ENCODE data around the gene WWOX. TPM values are rescaled to one million over a fixed set of nuclear protein-coding genes. Genes with fewer than 3 reads are reported as not detected.

Gene WWOX
- total RNA-seq, 1 experiment from 2014 or later: 28.3 TPM

GRCh38 chr16:78421181-78421708 lies 321.8 kb downstream of the WWOX start:
- BruUV-seq (replicated peaks): no TSS peak
- H2AFZ ChIP-seq (ENCODE audit: low read length): no peak overlapping the region
- no peak overlapping the region for H3K4me2 ChIP-seq (ENCODE audit: low read length)
- no peaks in the 10 kb centered on the region for H3K4me1 ChIP-seq (ENCODE audit: insufficient read depth, low read length)
- no peak overlapping the region for H3K27ac ChIP-seq (ENCODE audit: low read length)
- H3K27me3 ChIP-seq (ENCODE audit: low read length): no peaks in the 10 kb centered on the region
- H3K9me2 ChIP-seq (replicated peaks; ENCODE audit: low read length): no peaks in the 10 kb centered on the region
- no peak overlapping the region for H3K9ac ChIP-seq (ENCODE audit: low read length)
- ChIA-PET POLR2A (ENCODE audit: unreplicated experiment) (no interaction called here), CTCF (interaction anchor here (0.6 kb wide), 1 partner anchor 395 kb away, joined by 3 read pairs; no protein-coding TSS in a partner anchor)
- DNase-seq: no peak
- H3F3A ChIP-seq (ENCODE audit: low read length, unreplicated experiment): no peaks in the 10 kb centered on the region
- no peaks in the 10 kb centered on the region for H4K20me1 ChIP-seq (ENCODE audit: low read length)
- no peak for TF ChIP-seq EZH2phosphoT487 (IDR thresholded peaks at IDR 0.05; ENCODE audit: borderline replicate concordance, low read length)
- no peak for TF ChIP-seq CTCF (conservative IDR thresholded peaks at IDR 0.05; ENCODE audit: low read depth, low read length)
- TF ChIP-seq EZH2 (IDR thresholded peaks at IDR 0.05; ENCODE audit: low read length, unreplicated experiment): no peak
- no peak overlapping the region for H3K4me3 ChIP-seq (ENCODE audit: low read length)
- no peaks in the 10 kb centered on the region for H3K36me3 ChIP-seq (ENCODE audit: low read depth, low read length)
- no peaks in the 10 kb centered on the region for H3K9me3 ChIP-seq (ENCODE audit: low read length)
- ATAC-seq: no peak
- no peaks in the 10 kb centered on the region for H3K79me2 ChIP-seq (ENCODE audit: low read length)
- intact Hi-C loops (cut with micrococcal nuclease): no loop called here

GRCh38 chr16:78425281-78425680 lies 325.8 kb downstream of the WWOX start:
- intact Hi-C loops (cut with micrococcal nuclease): no loop called here
- H3K9ac ChIP-seq (ENCODE audit: low read length): no peak overlapping the region
- no peaks in the 10 kb centered on the region for H3F3A ChIP-seq (ENCODE audit: low read length, unreplicated experiment)
- CTCF ChIA-PET: no interaction called here
- no peaks in the 10 kb centered on the region for H3K4me1 ChIP-seq (ENCODE audit: insufficient read depth, low read length)
- DNase-seq (no peak), ATAC-seq (no peak)
- no peaks in the 10 kb centered on the region for H3K9me2 ChIP-seq (replicated peaks; ENCODE audit: low read length)
- no peak overlapping the region for H3K4me3 ChIP-seq (ENCODE audit: low read length)
- BruUV-seq (replicated peaks): no TSS peak
- no peaks in the 10 kb centered on the region for H3K79me2 ChIP-seq (ENCODE audit: low read length)
- H3K27ac ChIP-seq (ENCODE audit: low read length): no peak overlapping the region
- no peak overlapping the region for H2AFZ ChIP-seq (ENCODE audit: low read length)
- H3K4me2 ChIP-seq (ENCODE audit: low read length): no peak overlapping the region
- H3K36me3 ChIP-seq (ENCODE audit: low read depth, low read length): no peaks in the 10 kb centered on the region
- H3K9me3 ChIP-seq (ENCODE audit: low read length): no peaks in the 10 kb centered on the region
- TF ChIP-seq CTCF (conservative IDR thresholded peaks at IDR 0.05; ENCODE audit: low read depth, low read length) (no peak), EZH2 (IDR thresholded peaks at IDR 0.05; ENCODE audit: low read length, unreplicated experiment) (no peak), EZH2phosphoT487 (IDR thresholded peaks at IDR 0.05; ENCODE audit: borderline replicate concordance, low read length) (no peak)
- POLR2A ChIA-PET (ENCODE audit: unreplicated experiment): no interaction called here
- no peaks in the 10 kb centered on the region for H4K20me1 ChIP-seq (ENCODE audit: low read length)
- H3K27me3 ChIP-seq (ENCODE audit: low read length): no peaks in the 10 kb centered on the region

GRCh38 chr16:78425891-78426510 lies 326.5 kb downstream of the WWOX start:
- H4K20me1 ChIP-seq (ENCODE audit: low read length): no peaks in the 10 kb centered on the region
- H3K4me2 ChIP-seq (ENCODE audit: low read length): no peak overlapping the region
- ChIA-PET POLR2A (ENCODE audit: unreplicated experiment) (no interaction called here), CTCF (no interaction called here)
- H3F3A ChIP-seq (ENCODE audit: low read length, unreplicated experiment): no peaks in the 10 kb centered on the region
- no peak overlapping the region for H2AFZ ChIP-seq (ENCODE audit: low read length)
- H3K4me3 ChIP-seq (ENCODE audit: low read length): no peak overlapping the region
- no peak overlapping the region for H3K9ac ChIP-seq (ENCODE audit: low read length)
- TF ChIP-seq EZH2phosphoT487 (IDR thresholded peaks at IDR 0.05; ENCODE audit: borderline replicate concordance, low read length) (no peak), EZH2 (IDR thresholded peaks at IDR 0.05; ENCODE audit: low read length, unreplicated experiment) (no peak), CTCF (conservative IDR thresholded peaks at IDR 0.05; ENCODE audit: low read depth, low read length) (no peak)
- no peaks in the 10 kb centered on the region for H3K9me2 ChIP-seq (replicated peaks; ENCODE audit: low read length)
- intact Hi-C loops (cut with micrococcal nuclease): no loop called here
- H3K4me1 ChIP-seq (ENCODE audit: insufficient read depth, low read length): no peaks in the 10 kb centered on the region
- no peaks in the 10 kb centered on the region for H3K79me2 ChIP-seq (ENCODE audit: low read length)
- no peak for DNase-seq
- no peaks in the 10 kb centered on the region for H3K9me3 ChIP-seq (ENCODE audit: low read length)
- BruUV-seq (replicated peaks): no TSS peak
- no peak for ATAC-seq
- no peaks in the 10 kb centered on the region for H3K27me3 ChIP-seq (ENCODE audit: low read length)
- H3K27ac ChIP-seq (ENCODE audit: low read length): no peak overlapping the region
- H3K36me3 ChIP-seq (ENCODE audit: low read depth, low read length): no peaks in the 10 kb centered on the region
